Thoracic aorta (tissue), 2 donors: ENCODE results near the gene ENPP1. TPM values are rescaled to one million over a fixed set of nuclear protein-coding genes. Genes with fewer than 3 reads are reported as not detected.
A peak's percentile ranks its signal among the peaks of the same experiment; 100 is the strongest.

Experiments
- ATAC-seq: fragments of 150-250 bp; one replicate; pipeline ENCODE4 v1.8.0; 2017; ENCODE audit warnings: low read depth; ENCODE audit not compliant: insufficient number of reproducible peaks, low FRiP score
- DNase-seq: peaks from one replicate; pipeline ENCODE4 v3.0.0-alpha.2; 2020; ENCODE audit warnings: low spot score
- H3K27ac ChIP-seq, 2 donors: fragments of 200-600 bp; sonication (generic); 1 replicate in 1 of 2; 2 replicates in 1 of 2; pipeline ENCODE4 v1.5.1; 2016; ENCODE audit warnings: mild to moderate bottlenecking in 2 of 2, moderate library complexity in 2 of 2
- H3K27me3 ChIP-seq: fragments of 200-600 bp; sonication (generic); replicated peaks from 2 replicates; pipeline ENCODE4 v1.6.0; 2016; ENCODE audit warnings: mild to moderate bottlenecking; ENCODE audit not compliant: insufficient read depth
- H3K36me3 ChIP-seq: fragments of 200-600 bp; sonication (generic); one replicate; pipeline ENCODE4 v1.5.1; 2016
- H3K4me1 ChIP-seq, 2 donors: fragments of 200-600 bp; sonication (generic); 1 replicate in 1 of 2; 2 replicates in 1 of 2; pipeline versions ENCODE4 v1.5.1 to v1.6.0; 2016; ENCODE audit warnings: low read depth in 2 of 2, mild to moderate bottlenecking in 1 of 2; ENCODE audit not compliant: control insufficient read depth in 1 of 2
- H3K4me3 ChIP-seq: fragments of 200-600 bp; sonication (generic); 2 replicates; pipeline ENCODE4 v1.5.1; 2016; ENCODE audit warnings: mild to moderate bottlenecking
- H3K9me3 ChIP-seq: fragments of 200-600 bp; sonication (generic); 2 replicates; pipeline ENCODE4 v1.5.1; 2016
- CTCF ChIP-seq: fragments of 200-600 bp; sonication (generic); IDR thresholded peaks from one replicate; pipeline ENCODE4 v1.5.1; 2019; ENCODE audit warnings: antibody characterized with exemption
- total RNA-seq, 2 donors: library from RNA; depleted of rRNA; stranded (reverse); fragments of >200 nt; gene quantifications; one replicate each; pipeline versions ENCODE4 v1.1.0 to v1.2.3, GENCODE V29; 2016

ENPP1 gene
- total RNA-seq, 2 donors from 2014 or later, result 27.8 to 40.5 TPM

- H3K4me1 ChIP-seq, result peaks cover 45 to 56% of the 10 kb centered on the region in 2 donors
- ATAC-seq (no peak), DNase-seq (no peak)
- H3K9me3 ChIP-seq, result no peaks in the 10 kb centered on the region
- TF ChIP-seq CTCF, result no peak
- no peaks in the 10 kb centered on the region for H3K27me3 ChIP-seq
- H3K27ac ChIP-seq, result no peak overlapping the region
- no peaks in the 10 kb centered on the region for H3K36me3 ChIP-seq
- no peak overlapping the region for H3K4me3 ChIP-seq
These were observed 38.9 kb upstream of the ENPP1 start for GRCh38 chr6:131768964-131769363.

- H3K9me3 ChIP-seq, result no peaks in the 10 kb centered on the region
- no peak overlapping the region for H3K4me3 ChIP-seq
- no peak for DNase-seq
- H3K4me1 ChIP-seq, result peaks cover 51 to 62% of the 10 kb centered on the region in 2 donors
- no peak for TF ChIP-seq CTCF
- H3K27me3 ChIP-seq, result no peaks in the 10 kb centered on the region
- no peak overlapping the region for H3K27ac ChIP-seq
- no peaks in the 10 kb centered on the region for H3K36me3 ChIP-seq
- no peak for ATAC-seq
These were observed 38.3 kb upstream of the ENPP1 start for GRCh38 chr6:131769385-131770141.

GRCh38 chr6:131770776-131771175 is 37.0 kb upstream of the ENPP1 start:
- no peaks in the 10 kb centered on the region for H3K27me3 ChIP-seq
- H3K4me3 ChIP-seq, result no peak overlapping the region
- no peak for DNase-seq
- ATAC-seq, result no peak
- H3K4me1 ChIP-seq, result peaks cover 47 to 63% of the 10 kb centered on the region in 2 donors
- no peaks in the 10 kb centered on the region for H3K9me3 ChIP-seq
- H3K36me3 ChIP-seq, result no peaks in the 10 kb centered on the region
- no peak for TF ChIP-seq CTCF
- H3K27ac ChIP-seq, result peak overlapping the region; percentile 60 to 67

- H3K9me3 ChIP-seq, result no peaks in the 10 kb centered on the region
- H3K27me3 ChIP-seq, result no peaks in the 10 kb centered on the region
- DNase-seq (no peak), ATAC-seq (no peak)
- H3K4me3 ChIP-seq, result peak overlapping the region; percentile 29
- H3K27ac ChIP-seq, result peak overlapping the region; percentile 67 to 77
- no peaks in the 10 kb centered on the region for H3K36me3 ChIP-seq
- TF ChIP-seq CTCF, result no peak
- peaks cover 49 to 75% of the 10 kb centered on the region in 2 donors for H3K4me1 ChIP-seq
These were observed 34.4 kb upstream of the ENPP1 start for GRCh38 chr6:131773284-131773950.

GRCh38 chr6:131775886-131776285 is 31.9 kb upstream of the ENPP1 start:
- Histone ChIP-seq H3K36me3 (no peaks in the 10 kb centered on the region), H3K9me3 (no peaks in the 10 kb centered on the region), H3K27ac (peak overlapping the region; percentile 67 to 77), H3K4me3 (no peak overlapping the region), H3K27me3 (no peaks in the 10 kb centered on the region), H3K4me1 (peaks cover 44 to 81% of the 10 kb centered on the region in 2 donors)
- no peak for TF ChIP-seq CTCF
- ATAC-seq (no peak), DNase-seq (no peak)
